GM18517 (cell line): Measurements from ENCODE around the gene HDC.
A peak's percentile ranks its signal among the peaks of the same experiment; 100 is the strongest.

ENCODE experiments used
- ATAC-seq: cut with Tn5 transposase; IDR thresholded peaks from one replicate; pipeline ENCODE4 v1.9.1; 2021; ENCODE audit warnings: mild to moderate bottlenecking, moderate library complexity; ENCODE audit not compliant: unreplicated experiment

The HDC gene

DNA sequence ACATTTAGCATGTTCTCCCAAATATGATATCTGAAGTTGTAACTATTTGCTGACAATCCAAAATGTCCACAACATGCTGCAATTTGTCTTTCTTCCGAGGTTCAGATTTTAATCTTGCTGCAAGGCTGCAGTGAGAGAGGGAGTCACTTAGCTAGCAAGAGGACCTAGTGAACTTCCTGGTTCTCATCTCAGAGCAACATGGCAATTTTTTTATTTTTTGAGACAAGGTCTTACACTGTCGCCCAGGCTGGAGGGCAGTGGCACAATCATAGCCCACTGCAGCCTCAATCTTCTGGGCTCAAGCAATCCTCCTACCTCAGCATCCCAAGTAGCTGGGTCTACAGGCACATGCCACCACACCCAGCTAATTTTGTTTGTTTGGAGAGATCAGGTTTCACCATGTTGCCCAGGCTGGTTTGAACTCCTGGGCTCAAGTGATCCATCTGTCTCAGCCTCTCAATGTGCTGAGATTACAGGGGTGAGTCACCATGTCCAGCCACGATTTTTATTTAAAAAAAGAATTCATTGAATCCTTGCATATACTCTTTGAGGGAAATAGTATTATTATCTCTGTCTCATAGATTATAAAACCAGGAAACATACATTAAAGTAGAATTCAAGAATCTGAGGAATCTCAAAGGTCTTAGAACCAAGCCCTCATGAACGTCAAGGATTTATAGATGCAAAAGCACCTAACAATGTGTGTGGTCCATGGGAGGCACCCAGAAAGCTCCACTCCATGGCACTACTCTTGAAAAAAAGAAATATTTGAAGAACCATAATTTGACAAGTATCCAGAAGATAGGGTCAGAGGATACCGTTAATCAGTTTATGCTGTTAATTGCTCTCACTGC lies 9.1 kb downstream of the HDC start:
- no peak for ATAC-seq

DNA sequence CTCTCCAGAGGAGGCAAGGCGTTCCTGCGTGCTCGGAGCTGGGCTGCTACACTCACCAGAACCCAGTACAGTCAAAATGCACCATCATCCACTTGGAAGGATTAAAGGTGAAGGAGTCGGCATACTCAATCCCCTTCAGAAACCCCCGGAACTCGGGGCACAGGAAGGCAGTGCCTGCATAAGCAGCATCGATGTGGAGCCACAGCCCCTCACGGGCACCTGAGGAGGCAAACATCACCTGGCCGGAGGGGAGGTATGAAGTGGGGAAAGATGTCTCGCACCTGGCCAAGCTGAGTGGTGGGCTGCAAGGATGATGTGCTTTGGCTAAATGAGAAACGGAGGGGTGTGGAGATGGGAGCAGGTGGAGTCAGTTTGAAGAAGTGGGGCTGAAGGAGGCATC lies 13.0 kb downstream of the HDC start:
- no peak for ATAC-seq

DNA sequence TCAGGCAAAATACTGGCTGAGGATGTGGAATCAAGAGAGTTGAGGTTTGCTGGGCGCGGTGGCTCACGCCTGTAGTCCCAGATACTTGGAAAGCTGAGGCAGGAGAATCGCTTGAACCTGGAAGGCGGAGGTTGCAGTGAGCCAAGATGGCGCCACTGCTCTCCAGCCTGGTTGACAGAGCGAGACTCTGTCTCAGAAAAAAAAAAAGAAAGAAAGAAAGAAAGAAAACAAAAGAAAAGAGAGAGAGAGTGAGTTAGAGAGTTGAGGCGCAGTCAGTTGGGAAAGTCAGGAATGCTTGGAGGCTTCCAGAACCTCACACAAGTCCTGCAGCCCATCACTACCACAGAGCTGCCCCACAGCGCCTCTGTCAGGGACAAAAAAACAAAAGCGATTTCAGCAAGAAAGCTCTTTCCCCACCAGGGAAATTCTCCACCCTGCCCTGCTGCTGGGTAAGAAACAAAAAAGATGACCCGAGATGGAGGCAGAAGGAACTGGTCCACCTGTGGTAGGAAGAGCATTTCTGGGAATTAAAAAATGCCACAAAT lies 13.8 kb downstream of the HDC start:
- no peak for ATAC-seq

DNA sequence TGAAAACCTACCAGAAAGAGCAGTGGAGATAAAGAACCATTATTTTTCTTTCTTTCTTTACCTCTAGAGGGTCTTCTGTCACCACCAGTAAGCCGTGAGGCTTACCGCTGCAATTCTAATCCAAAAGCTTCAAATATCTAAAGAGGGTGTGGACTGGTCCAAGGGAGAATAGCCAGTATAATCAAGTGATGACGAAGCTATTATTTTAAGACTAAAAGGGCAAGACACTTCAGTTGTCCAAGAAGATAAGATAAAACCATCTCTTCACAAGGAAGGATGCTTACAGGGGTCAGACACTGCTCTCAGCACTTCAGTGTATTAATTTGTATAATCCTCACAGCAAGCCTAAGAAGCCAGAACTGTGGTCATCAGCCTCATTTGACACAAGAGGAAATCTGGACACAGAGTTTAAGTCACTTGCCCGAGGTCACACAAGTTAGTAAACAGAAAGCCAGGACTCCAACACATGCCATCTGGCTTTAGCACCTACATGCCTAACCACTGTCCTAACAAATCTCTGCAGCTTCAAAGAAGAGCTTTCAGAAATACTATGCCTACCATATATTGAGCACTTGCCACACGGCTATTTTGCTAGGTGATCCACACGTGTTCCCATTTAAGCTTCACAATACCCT lies 14.6 kb downstream of the HDC start:
- no peak for ATAC-seq

DNA sequence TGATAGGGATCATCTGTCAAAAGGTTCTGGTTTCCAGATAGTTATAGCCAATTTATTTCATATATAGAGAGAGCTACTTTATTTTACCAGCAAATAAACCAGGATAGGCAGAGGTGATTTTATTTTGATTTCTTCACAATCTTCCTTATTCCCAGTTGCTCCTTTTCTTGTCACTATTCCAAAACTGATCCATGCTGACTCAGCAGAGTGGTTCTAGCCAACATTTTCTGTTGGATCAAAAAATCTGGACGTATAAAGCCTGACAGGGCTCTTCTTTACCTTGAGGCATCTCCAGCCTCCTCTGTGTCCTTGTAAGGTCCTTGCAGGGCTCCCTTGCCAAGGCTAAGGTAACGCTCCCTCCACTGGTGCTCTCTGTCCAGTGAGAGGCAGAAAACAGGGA lies 15.8 kb downstream of the HDC start:
- no peak for ATAC-seq

DNA sequence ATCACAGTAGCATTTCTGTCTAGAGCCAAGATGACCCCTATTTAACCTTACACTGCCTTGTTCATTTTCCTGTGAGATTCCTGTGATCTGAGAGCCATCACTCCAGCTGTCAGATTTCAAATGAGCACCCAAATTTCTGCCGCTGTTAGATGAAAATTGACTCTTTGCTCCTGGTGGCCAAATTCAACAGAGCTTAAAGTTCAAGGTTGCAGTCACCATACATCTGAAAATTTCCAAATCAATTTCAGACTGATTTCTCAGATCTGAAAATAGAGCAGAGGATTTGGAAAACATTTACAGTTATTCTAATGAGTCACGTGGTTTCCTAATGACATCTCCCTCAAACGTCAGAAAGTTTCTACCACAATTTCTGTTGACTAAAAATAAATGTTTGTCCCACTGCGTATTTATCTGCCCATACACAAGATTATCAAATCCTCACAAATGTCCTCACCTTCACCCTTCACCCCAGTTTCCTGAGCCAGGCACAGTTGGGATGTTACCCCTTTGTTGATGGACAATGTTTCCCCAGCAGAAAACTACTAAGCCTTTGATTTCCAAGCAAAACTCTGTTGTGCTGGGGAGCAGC lies 16.4 kb downstream of the HDC start:
- ATAC-seq = no peak

DNA sequence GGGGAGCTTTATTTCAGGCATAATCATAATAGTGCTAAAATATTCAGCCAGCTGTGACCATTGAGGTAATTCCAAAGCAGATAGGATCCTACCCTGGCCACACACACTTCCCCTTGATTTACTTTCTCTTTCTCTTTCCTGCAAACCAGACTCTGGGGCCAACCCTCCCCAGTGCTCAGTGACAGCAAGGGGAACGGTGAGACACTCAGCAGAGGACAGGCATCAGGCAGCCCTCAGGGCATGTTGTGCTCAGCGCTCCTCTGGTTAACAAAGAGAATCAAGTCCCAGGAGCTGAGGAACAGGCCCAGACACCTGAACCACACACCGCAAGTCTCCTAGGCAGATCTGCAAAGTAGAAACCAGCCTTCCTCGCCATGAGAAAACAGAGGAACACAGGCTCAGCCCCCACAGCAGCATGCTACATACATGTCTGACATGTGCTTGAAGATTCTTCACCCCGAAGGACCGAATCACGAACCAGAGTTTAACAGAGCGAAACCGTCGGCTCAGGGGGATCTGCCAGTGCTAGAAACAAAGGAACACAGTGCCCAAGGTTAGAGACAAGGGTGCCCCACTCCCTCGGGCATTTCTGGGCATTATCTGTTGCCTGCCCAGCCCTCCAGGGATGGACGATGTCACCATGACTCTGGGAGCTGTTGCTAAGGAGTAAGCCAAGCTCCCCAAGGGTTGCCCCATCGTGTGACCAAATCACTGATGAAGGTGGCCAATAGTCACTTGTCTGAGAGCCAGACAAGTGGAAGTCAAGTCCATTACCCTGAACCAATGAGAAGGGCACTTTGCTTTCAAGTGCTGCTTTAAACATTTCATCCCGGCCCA lies 17.5 kb downstream of the HDC start:
- ATAC-seq = peak; percentile 97

DNA sequence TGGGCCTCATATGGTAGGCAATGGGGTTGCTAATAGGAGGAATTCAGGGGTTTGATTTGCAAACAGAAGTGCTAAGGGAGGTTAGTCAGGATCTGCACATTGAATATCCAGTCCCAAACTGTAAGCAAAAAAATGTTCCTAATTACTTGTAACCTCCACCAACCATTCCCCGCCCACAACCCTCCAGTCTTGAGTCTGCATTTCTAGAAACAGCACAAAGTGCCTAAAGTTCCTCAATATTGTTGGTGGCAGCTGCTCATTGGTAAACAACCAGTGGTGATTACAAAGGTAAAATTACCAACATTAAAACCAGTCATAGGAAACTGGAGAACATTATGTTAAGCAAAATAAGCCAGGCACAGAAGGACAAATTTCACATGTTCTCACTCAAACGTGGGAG lies 18.9 kb downstream of the HDC start:
- no peak for ATAC-seq

DNA sequence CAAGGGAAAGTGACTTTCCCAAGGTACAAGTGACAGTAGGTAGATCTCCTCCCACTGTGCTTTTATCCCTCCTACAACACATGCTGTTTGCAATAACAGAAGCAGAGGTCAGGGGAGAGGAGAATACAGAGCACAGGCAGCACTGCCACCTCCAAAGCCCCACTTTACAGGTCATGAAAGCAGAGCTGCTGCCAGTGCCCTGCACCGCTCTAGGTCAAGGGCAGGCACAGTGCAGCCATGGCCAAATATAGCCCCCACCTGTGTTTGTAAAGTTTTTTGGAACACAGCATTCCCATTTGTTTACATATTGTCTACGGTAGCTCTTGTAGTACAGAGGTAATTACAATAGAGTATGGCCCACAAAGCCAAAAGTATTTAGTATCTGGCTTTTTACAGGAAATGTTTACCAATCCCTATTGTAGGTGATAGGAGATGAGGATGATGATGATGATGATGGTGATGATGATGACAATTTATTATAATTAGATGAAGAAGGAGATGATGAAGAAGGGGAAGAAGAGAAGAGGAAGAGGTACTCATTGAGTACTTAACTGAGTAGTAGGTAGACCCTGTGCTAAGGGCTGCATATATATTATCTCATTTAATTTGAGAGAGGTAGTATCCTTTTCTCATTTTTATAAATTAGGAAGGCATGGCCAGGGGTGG lies 20.4 kb downstream of the HDC start:
- no peak for ATAC-seq

DNA sequence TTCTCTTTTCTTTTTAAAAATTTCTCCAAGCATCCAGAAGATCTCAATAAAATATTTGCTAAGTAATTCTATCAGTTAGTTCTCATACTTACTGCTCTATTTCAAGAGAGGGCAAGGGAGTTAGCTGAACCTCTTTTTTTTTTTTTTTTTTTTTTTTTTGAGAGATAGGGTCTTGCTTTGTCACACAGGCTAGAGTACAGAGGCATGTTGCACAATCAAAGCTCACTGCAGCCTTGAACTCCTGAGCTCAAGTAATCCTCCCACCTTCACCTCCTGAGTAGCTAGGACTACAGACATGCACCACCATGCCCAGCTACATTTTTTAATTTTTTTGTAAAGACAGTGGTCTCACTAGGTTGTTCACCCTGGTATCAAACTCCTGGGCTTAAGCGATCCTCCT lies 21.4 kb downstream of the HDC start:
- no peak for ATAC-seq

DNA sequence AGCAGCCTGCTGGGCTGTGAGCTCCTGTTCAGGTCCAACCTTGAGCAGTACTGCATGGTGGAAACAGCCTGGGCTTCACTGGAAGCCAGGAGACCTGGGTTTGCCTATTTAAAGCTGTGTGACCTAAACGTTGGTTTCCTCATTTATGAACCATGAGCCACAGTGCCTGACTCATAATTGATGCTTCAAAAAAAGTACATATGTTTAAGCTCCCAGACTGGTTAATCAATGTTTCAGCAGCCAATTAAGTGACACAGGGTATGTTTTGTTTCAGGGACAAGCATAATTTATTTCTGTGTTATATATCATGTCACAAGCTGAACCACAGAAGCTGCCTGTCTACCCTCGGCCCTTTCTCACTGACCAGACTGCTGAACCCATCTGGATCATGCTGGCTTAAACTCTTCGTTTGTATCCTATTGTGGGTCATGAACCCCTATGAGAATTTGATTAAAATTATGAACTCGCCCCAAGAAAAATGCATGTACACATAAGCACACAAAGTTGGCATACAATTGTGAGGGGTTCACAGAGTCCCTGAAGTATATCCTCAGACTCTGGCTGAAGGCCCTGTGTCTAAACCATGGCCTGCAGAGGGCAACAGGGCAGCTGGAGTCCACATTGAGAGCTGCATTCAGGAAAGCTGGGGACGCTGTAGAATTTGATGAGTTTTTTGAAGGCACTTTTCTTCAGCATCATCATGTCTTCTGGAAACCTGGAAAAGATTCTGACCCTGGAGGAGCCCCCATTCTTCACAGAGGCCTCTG lies 23.7 kb downstream of the HDC start:
- ATAC-seq = no peak

DNA sequence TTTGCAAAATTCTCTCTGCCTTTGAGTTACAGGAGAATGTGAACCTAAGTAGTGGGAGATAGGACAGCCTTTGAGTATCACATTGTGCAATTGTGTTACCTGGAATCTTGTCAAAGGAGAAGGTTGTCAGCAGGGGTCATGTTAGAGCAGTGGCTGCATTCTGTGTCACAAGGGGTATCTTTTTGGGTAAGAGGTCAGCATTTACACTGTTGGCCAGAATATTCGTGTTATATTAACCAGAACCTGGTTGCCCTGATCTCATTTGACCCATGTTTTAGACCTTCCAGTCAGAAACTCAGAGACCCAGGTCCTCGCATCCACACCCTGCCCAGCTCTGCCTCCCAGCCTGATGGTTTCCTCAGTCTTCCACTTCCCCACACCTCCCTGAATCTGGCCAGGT lies 27.3 kb downstream of the HDC start:
- ATAC-seq = no peak

DNA sequence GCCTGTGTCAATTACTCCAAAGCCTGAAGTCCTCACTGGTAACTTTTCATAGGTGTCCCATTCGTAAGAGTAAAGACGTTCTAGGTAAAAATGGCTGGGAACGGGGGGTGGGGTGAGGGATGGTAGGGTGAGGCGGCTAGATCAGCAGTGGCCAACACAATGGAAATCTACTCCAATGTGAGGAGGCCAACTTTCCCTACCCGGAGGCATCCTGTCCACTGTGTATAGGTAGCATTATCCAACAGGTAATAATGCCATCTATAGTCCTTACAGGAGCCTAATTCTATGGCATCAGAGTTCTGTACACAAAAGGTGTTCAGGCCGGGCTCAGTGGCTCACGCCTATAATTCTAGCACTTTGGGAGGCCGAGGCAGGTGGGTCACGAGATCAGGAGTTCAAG lies 29.1 kb downstream of the HDC start:
- no peak for ATAC-seq

DNA sequence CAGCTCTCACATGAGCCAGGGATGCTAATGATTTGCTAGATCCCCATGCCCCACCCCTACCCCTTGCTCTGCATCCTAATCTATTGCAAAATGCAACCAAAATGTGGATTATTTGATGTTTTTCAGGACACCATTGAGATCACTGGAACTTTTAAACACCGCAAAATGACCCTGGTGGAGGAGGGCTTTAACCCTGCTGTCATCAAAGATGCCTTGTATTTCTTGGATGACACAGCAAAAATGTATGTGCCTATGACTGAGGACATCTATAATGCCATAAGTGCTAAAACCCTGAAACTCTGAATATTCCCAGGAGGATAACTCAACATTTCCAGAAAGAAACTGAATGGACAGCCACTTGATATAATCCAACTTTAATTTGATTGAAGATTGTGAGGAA lies 29.7 kb downstream of the HDC start:
- no peak for ATAC-seq

DNA sequence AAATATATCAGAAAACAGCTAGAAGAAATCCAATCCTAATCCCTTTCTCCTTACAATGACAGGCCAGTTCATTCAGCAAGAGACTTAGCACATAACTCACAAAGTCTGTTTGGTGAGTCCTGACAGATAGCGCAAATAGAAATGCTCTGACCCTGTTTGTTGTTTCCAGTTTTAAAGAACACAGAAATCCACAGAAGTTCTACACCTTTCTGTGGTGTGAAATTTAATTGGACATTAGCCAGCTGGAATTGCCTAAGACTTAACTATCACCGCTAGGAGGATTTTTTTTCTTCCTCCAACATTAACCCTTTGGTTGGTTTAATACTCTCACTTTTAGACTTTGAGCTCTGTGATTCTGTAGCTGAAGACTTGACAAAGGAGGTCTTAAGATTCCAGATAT lies 30.8 kb downstream of the HDC start:
- no peak for ATAC-seq

DNA sequence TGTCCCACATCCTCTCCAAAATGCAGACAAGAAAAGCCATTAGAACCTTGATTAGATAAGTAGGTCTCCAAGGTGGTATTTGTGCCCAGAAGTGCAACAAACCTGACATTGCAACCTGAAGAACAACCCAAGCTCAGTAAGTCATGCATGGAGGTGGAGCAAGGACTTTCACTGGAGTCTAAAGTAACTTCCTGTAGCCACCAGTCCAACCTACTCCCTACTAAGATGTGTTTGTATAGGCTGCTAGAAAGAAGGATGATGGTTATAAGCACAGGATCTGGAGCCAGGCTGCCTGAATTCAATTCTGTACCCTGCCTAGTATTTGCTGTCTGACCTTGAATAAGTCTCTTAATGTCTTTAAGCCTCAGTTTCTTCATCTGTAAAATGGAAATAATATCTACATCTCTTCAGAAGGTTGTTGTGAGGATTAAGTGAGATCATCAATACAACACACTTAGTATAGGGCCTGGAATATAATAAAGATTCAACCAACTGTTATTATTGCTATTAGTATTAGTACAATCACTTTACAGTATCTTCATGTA lies 32.3 kb downstream of the HDC start:
- ATAC-seq = no peak

DNA sequence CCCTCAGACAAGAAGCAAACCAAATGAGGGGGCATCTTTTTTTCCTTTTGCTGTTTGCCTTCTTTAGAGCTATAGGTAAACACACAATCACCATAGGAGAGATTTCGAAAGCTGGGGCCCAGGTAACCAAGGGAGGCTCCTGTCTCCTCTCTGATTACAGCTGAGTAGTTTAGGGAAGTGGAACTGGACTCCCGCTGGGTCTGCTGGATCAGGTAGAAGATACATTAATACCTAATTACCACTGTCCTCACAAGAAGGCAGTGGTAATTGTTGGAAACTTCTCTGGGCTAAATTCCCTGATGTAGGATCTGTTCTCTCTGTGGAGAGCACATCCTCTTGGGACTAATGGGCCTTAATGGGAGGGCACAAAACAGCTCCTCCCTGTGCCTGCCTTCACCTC lies 32.7 kb downstream of the HDC start:
- ATAC-seq = no peak

DNA sequence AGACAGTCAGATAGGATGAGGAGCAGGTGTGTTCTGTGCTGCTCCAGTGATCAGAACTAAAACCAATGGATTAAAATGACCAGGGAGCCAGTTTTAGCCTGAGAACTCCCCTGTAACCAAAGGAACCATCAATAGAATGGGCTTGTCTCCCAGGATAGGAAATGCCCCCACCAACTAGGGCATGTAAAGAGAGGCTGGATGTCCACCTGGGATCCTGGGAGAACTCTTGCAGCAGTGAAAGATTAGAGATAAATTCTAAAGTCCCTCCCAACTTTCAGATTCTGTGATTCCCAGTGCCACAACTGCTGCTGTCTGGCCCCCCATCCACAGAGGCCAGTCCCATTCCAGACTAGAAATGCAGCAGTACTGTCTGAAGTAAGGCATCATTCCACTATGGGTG lies 33.8 kb downstream of the HDC start:
- no peak for ATAC-seq

DNA sequence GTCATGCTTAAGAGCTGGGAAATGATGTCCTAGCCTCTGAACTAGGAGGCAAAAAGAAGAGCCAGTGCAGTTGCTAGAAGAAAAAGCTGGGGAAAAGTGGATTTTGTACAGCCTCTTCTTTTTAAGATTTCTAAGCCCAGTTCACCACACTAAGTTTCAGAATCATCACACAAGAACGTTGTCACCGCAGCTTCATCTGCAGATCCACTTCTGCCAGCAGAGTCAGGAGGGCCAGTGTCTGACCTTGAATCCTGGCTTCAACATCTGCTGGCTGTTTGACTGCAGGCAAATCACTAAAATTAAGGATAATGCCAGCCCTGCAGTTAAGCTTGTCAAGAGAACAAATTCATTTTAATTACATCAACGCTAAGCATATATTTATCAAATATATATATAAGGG lies 36.2 kb downstream of the HDC start:
- ATAC-seq = no peak

DNA sequence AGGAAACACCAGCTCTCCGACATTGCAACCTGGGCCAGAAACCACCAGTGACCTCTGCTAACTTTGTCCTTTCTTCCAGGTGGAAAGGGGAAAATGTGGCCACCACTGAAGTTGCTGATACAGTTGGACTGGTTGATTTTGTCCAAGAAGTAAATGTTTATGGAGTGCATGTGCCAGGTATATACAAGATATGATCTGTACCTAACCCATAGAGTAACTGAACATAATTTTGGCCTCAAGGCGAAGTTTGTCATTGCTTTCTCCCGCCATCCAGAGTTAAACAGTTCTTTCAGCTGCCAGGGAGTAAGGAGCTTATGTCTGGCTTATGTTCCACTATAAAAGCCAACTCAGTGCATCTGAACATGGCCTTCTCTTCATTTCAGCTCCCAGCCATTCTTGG lies 36.7 kb downstream of the HDC start:
- no peak for ATAC-seq
